GM12892 (cell line): ENCODE measurements around the gene NUAK1. TPM values are rescaled to one million over a fixed set of nuclear protein-coding genes. Genes with fewer than 3 reads are reported as not detected.

ENCODE experiments used
- DNase-seq: peaks from one replicate; pipeline ENCODE4 v3.0.0; 2011; ENCODE audit not compliant: insufficient read length
- FAIRE-seq: peaks from 2 replicates; lab custom pipeline; 2011; peaks lifted over from hg19 to GRCh38; lab: Jason Lieb, UNC
- POLR2A ChIP-seq: IDR thresholded peaks from 2 replicates; pipeline ENCODE4 v1.6.1; 2011; ENCODE audit warnings: low read depth, low read length, control low read depth
- POLR2AphosphoS5 ChIP-seq: IDR thresholded peaks from 2 replicates; pipeline ENCODE4 v1.6.1; 2011; ENCODE audit warnings: low read depth, low read length, control low read depth
- TAF1 ChIP-seq: IDR thresholded peaks from 2 replicates; pipeline ENCODE4 v1.6.1; 2011; ENCODE audit warnings: low read depth, mild to moderate bottlenecking, control low read depth, low read length, borderline replicate concordance
- polyA plus RNA-seq: library from polyadenylated mRNA; unstranded; fragments of >200 nt; gene quantifications from one replicate; pipeline ENCODE4 v1.2.1, GENCODE V29; 2012; ENCODE audit warnings: missing spikeins, inconsistent platforms; ENCODE audit not compliant: missing spikeins

Gene NUAK1
- not detected for polyA plus RNA-seq

- DNase-seq = no peak
- FAIRE-seq = no peak
- TF ChIP-seq POLR2AphosphoS5 = no peak
- no peak for TF ChIP-seq TAF1
- no peak for TF ChIP-seq POLR2A
Measured at GRCh38 chr12:106138633-106139421, at the start of gene NUAK1. Gene NUAK1 (minus strand): TSS chr12:106138954. CDS start chr12:106138653, 301 bp downstream.

- no peak for FAIRE-seq
- DNase-seq = no peak
- TF ChIP-seq TAF1 (no peak), POLR2AphosphoS5 (no peak), POLR2A (no peak)
Measured at GRCh38 chr12:106188256-106188655, 49.5 kb upstream of the NUAK1 start.

- FAIRE-seq = no peak
- TF ChIP-seq POLR2A (no peak), POLR2AphosphoS5 (no peak)
- no peak for DNase-seq
Measured at GRCh38 chr12:106187842-106188241, 49.1 kb upstream of the NUAK1 start.

GRCh38 chr12:106187155-106187789 is 48.5 kb upstream of the NUAK1 start:
- no peak for TF ChIP-seq POLR2A
- TF ChIP-seq TAF1 = no peak
- no peak for TF ChIP-seq POLR2AphosphoS5
- DNase-seq (no peak), FAIRE-seq (no peak)

GRCh38 chr12:106183735-106184134 is 45.0 kb upstream of the NUAK1 start:
- FAIRE-seq (no peak), DNase-seq (no peak)
- TF ChIP-seq POLR2AphosphoS5 (no peak), POLR2A (no peak), TAF1 (no peak)

GRCh38 chr12:106181401-106182114 is 42.8 kb upstream of the NUAK1 start:
- DNase-seq = no peak
- no peak for FAIRE-seq
- TF ChIP-seq POLR2A (no peak), POLR2AphosphoS5 (no peak), TAF1 (no peak)

- FAIRE-seq (no peak), DNase-seq (no peak)
- no peak for TF ChIP-seq TAF1
- no peak for TF ChIP-seq POLR2A
- TF ChIP-seq POLR2AphosphoS5 = no peak
Measured at GRCh38 chr12:106179086-106179485, 40.3 kb upstream of the NUAK1 start.

- DNase-seq (no peak), FAIRE-seq (no peak)
- no peak for TF ChIP-seq POLR2AphosphoS5
- no peak for TF ChIP-seq TAF1
- no peak for TF ChIP-seq POLR2A
Measured at GRCh38 chr12:106178562-106178961, 39.8 kb upstream of the NUAK1 start.

- FAIRE-seq (no peak), DNase-seq (no peak)
- TF ChIP-seq TAF1 = no peak
- no peak for TF ChIP-seq POLR2A
- TF ChIP-seq POLR2AphosphoS5 = no peak
Measured at GRCh38 chr12:106176560-106176959, 37.8 kb upstream of the NUAK1 start.

- TF ChIP-seq TAF1 (no peak), POLR2AphosphoS5 (no peak), POLR2A (no peak)
- no peak for DNase-seq
- FAIRE-seq = no peak
Measured at GRCh38 chr12:106174876-106175275, 36.1 kb upstream of the NUAK1 start.

- no peak for FAIRE-seq
Measured at GRCh38 chr12:106173442-106173841, 34.7 kb upstream of the NUAK1 start.

More at GRCh38 chr12:106173442-106173841, 34.7 kb upstream of the NUAK1 start:
- DNase-seq = no peak
- TF ChIP-seq POLR2A (no peak), POLR2AphosphoS5 (no peak), TAF1 (no peak)
